GM10266 (cell line): ENCODE measurements around the gene DNAJC11.

Experiments used
- DNase-seq: peaks from one replicate; pipeline ENCODE4 v3.0.0; 2012; ENCODE audit errors: extremely low spot score
- TF ChIP-seq, protein P1 (sequence below): IDR thresholded peaks from 2 replicates; pipeline ENCODE4 v1.5.1; 2012; ENCODE audit warnings: mild to moderate bottlenecking, low read depth; ENCODE audit not compliant: control insufficient read depth, insufficient read depth; ENCODE audit errors: missing control alignments

The DNAJC11 gene

DNA sequence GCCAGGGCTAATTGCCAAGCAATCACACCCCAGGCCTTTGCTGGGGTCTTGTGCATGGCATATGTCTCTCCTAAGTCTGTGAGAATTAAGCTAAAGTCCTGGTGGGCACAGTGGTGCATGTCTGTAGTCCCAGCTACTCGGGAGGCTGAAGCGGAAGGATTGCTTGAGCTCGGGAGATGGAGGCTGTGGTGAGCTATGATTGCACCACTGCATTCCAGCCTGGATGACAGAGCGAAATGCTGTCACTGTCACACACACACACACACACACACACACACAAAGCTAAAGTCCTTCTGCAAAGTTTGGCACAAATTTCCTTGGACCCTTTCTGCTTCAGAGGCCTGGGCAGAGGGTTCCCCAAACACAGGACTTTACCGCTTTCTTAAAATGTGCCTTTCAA is 31.3 kb upstream of the DNAJC11 start:
- DNase-seq: no peak

DNA sequence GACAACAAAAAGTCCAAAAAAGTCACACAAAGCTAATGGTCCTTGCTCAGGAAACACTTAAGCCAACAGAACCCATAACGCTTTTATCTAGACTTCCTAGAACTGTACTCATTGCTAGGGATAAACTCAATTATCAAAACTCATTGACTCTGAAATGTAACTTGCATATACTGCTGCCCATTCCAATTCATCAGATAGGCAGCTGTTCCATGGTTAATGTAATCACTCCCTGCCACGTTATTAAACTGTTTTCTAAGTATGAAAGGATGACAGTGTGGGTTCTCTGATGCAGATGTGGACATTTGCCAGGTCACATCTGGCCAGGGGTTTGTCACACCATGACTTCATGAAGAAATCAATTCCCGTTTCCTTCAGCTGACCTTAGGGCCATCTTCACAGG is 30.3 kb upstream of the DNAJC11 start:
- DNase-seq: no peak
- TF ChIP-seq, protein P1, sequence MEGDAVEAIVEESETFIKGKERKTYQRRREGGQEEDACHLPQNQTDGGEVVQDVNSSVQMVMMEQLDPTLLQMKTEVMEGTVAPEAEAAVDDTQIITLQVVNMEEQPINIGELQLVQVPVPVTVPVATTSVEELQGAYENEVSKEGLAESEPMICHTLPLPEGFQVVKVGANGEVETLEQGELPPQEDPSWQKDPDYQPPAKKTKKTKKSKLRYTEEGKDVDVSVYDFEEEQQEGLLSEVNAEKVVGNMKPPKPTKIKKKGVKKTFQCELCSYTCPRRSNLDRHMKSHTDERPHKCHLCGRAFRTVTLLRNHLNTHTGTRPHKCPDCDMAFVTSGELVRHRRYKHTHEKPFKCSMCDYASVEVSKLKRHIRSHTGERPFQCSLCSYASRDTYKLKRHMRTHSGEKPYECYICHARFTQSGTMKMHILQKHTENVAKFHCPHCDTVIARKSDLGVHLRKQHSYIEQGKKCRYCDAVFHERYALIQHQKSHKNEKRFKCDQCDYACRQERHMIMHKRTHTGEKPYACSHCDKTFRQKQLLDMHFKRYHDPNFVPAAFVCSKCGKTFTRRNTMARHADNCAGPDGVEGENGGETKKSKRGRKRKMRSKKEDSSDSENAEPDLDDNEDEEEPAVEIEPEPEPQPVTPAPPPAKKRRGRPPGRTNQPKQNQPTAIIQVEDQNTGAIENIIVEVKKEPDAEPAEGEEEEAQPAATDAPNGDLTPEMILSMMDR: no peak

More for the DNA sequence above, 31.3 kb upstream of the DNAJC11 start:
- TF ChIP-seq, protein P1: no peak

DNA sequence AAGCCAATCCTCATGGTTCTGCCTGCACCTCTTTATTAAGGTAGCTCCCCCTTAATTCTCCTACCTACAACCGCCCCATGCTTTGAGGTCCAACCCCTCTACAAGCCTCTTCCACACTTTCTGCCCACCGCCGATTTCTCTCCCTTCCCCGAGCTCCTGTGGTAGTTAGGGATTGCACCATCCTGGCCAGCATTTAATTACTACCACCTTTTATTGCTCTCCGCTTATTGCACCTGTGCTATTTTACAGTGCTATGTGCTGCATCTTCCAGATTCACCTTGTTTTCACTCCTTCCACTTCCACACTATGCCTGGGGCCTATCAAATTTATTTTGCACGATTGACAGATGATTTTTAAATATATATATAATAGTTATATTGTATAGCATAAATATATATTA is 29.3 kb upstream of the DNAJC11 start:
- TF ChIP-seq, protein P1: no peak
- no peak for DNase-seq

DNA sequence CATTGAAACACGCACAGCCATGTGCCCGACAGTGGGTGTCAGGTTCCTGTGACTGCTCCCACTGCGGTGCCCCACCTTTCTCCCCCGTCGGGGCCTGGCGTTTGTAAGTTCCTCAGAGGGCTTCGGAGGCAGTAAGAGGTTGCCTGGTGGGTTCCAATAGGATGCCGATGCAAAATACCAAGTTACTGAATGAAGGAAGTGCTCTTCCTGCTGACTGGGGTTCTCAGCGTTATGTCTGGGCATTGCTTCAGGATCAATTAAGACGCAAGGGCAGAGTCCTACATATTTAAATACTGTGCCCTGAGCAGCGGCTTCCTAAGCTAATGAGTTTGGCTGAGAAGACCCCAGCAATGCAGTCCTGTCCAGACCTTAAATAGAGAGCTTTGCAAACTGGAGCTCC is 28.9 kb upstream of the DNAJC11 start:
- no peak for DNase-seq

DNA sequence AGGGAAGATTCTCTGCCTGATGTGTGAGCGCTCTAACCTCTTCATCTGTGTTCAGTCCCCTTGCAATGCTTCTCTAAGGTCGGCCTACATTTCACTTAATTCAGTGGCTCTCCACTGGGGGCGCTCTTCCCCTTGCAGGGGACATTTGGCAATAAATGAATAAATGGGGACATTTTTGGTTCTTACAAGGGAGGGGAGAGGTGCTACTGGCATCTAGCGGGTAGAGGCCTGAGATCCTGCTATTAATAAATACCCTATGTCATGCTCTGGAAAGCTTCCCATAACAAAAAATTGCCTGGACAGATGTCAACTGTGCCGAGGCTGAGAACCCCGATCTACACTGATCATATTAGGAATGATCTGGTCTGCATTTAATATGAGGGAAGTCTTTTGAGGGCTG is 25.9 kb upstream of the DNAJC11 start:
- TF ChIP-seq, protein P1: peak; percentile 80
- DNase-seq: peak; percentile 78

More for the DNA sequence above, 28.9 kb upstream of the DNAJC11 start:
- TF ChIP-seq, protein P1: no peak

DNA sequence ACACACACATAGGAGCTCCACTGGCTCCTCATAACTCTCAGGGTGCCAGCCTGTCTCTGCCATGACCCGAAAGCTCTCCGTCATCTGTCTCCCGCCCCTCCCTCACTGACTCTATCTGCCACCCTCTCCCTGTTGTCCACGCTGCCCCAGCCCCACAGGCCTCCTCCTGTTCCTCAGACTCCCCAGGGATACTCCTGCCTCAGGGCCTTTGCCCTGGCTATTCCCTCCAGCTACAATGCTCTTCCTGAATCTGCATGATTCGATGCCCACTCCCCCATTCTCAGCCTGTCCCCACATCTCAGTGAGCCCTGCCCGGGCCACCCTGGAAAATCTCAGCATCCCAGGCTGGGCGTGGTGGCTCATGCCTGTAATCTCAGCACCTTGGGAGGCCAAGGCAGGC is 24.6 kb upstream of the DNAJC11 start:
- no peak for DNase-seq
- TF ChIP-seq, protein P1: no peak

DNA sequence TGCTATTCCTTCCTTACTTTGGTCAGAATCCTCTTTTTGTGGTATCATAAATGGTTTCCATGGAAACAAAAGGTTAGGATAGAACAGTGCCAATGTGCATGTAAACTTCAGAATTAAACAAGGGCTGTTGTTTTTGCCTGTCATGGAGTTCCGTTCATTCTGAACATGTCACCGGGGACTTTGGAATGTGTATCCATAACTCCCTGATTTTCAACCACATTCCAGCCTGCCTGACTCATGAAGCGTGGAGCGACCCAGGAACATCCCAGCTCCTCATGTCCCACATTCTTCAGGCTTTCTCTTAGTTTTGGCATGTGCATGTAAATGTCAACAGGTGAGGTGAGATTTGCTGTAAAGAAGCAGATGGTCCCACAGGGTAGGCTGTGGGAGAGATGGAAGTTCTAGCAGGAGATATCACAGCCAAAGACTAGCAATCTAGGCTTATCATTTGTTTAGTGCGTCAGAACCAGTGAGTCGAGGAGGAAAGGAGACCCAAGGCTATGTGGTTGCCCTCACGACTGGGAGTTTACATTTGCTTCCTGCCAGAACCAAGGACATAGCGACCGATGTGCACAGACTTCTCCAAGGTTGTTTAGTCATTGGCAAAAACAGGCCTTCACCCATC is 23.0 kb upstream of the DNAJC11 start:
- TF ChIP-seq, protein P1: no peak
- DNase-seq: no peak
